ENCODE measurements around the gene MAP1S.
"Not testable (repeated sequence)": the region's sequence is repeated elsewhere in the genome, so short reads cannot be mapped to it uniquely, and the experiment has no call there.

The MAP1S gene

GRCh38 chr19:17755977-17756670 lies 36.8 kb downstream of the MAP1S start:
- peak; percentile 36 to 96 (median 84) for DNase-seq

- peak in 54 of 56 donors; percentile 51 to 96 (median 90) for DNase-seq
Observed at GRCh38 chr19:17757125-17757524, 37.8 kb downstream of the MAP1S start.

GRCh38 chr19:17758515-17758914 lies 39.2 kb downstream of the MAP1S start:
- no peak for DNase-seq

DNA sequence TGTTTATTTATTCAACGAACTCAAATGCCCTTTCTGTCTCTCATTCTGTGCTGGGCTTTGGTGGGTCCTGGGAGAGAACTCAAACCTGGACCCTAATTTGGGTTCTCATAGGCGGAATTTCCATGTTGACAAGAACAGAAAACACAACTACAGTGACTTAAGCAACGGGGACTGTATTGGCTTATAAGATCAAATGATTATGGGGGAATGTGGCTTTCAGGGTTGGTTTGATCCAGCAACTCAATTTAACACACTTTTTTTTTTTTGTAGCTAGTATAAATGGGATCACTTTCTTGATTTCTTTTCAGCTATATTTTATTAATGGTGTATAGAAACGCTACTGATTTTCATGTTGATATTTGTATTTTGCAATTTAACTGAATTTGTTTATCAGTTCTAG lies 41.9 kb downstream of the MAP1S start:
- DNase-seq, result no peak

DNA sequence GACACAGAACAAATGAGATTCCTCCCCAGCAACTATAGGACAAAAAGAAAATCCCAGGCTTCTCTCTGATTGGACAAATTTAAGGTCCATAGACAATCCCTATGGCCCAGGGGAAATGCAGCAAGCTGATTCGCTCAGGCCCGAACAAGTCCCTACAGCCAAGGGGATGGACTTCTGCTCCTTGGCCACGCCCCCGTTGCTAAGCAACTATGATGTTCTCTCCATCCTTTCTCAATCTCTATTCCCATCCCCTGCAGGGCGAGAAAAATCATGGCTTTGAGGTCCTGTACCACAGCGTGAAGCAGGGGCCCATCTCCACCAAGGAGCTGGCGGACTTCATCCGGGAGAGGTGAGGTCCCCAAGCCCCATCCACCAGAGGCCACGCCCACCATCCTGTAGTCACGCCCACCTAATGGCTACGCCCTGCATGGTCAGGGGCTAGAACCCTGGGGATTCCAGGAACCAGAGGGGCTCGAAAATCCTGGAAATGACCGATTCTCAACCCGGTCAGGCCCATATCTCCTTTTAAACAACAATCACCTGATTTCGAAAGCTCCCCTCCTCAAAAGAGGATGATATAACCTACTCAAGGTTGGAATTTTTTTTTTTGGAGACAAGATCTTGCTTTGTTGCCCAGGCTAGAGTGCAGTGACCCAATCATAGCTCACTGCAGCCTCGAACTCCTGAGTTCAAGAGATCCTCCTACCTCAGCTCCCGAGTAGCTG lies 43.4 kb downstream of the MAP1S start:
- peak in 32 of 56 donors; percentile 7 to 75 (median 30) for DNase-seq

GRCh38 chr19:17764348-17764747 lies 45.1 kb downstream of the MAP1S start:
- DNase-seq, result no peak

DNA sequence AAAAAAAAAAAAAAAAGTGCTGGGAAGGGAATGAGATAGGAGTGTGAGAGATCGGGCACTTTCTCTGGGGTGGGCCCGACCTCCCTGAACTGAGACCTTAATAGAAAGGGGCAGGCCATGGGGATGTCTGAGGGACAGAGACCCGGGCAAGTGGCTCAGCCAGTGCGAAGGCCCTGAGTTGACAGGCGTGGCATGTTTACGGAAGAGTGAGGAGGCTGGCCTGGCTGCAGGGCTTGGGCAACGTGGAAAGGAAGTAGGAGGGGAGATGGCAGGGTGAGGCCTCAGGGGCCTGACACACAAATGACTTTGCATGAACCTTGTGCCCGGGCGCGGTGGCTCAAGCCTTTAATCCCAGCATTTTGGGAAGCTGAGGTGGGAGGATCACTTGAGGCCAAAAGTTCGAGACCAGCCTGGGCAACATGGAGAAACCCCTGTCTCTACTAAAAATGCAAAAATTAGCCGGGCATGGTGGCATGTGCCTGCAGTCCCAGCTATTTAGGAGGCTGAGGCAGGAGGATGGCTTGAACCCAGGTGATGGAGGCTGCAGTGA lies 45.9 kb downstream of the MAP1S start:
- peak in 11 of 56 donors; percentile 6 to 24 (median 20) for DNase-seq

GRCh38 chr19:17766543-17767131 lies 47.4 kb downstream of the MAP1S start:
- DNase-seq, result peak in 50 of 56 donors; percentile 4 to 87 (median 54)

DNA sequence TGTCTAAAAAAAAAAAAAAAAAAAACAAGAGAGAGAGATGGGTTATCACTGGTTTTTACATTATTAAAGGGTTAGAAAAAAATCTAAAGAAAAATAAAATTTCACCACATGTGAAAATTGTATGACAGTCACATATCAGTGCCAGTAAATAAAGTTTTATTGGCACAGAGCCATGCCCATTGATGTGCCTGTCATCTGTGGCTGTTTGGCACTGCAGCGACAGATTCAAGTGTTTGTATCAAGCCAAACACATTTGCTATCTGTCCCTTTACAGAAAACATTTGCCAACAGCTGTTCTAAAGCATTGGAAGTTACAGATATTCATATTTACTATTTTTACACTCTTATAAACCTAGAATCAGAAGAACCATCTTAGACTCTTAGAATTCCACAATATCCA lies 48.3 kb downstream of the MAP1S start:
- DNase-seq, result no peak

DNA sequence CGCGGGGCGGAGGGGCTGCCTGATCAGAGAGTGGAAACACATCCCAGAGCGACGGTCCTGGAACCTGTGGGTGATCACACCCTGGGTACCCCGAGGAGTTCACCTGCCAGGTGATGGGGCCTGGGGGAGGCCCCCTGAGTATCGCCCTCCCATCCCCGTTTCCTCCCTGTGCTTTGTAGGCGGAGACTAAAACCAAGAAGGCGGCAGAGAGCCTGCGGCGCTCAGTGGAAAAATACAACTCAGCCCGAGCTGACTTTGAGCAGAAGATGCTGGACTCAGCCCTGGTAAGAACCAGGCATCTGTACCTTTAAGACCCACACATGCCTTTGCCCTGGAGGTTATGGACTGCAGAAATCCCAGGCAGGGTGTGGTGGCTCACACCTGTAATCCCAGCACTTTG lies 51.3 kb downstream of the MAP1S start:
- no peak for DNase-seq

GRCh38 chr19:17772172-17772571 lies 52.9 kb downstream of the MAP1S start:
- no peak for DNase-seq

- peak in 9 of 56 donors; percentile 1 to 58 (median 11) for DNase-seq
Observed at GRCh38 chr19:17775245-17775927, 56.1 kb downstream of the MAP1S start.

- DNase-seq, result no peak
Observed at GRCh38 chr19:17775991-17776803, 56.9 kb downstream of the MAP1S start.

- not testable (repeated sequence) for DNase-seq
Observed at GRCh38 chr19:17777840-17778239, 58.6 kb downstream of the MAP1S start.

- peak in 15 of 56 donors; percentile 2 to 68 (median 15) for DNase-seq
Observed at GRCh38 chr19:17778251-17778967, 59.1 kb downstream of the MAP1S start.

DNA sequence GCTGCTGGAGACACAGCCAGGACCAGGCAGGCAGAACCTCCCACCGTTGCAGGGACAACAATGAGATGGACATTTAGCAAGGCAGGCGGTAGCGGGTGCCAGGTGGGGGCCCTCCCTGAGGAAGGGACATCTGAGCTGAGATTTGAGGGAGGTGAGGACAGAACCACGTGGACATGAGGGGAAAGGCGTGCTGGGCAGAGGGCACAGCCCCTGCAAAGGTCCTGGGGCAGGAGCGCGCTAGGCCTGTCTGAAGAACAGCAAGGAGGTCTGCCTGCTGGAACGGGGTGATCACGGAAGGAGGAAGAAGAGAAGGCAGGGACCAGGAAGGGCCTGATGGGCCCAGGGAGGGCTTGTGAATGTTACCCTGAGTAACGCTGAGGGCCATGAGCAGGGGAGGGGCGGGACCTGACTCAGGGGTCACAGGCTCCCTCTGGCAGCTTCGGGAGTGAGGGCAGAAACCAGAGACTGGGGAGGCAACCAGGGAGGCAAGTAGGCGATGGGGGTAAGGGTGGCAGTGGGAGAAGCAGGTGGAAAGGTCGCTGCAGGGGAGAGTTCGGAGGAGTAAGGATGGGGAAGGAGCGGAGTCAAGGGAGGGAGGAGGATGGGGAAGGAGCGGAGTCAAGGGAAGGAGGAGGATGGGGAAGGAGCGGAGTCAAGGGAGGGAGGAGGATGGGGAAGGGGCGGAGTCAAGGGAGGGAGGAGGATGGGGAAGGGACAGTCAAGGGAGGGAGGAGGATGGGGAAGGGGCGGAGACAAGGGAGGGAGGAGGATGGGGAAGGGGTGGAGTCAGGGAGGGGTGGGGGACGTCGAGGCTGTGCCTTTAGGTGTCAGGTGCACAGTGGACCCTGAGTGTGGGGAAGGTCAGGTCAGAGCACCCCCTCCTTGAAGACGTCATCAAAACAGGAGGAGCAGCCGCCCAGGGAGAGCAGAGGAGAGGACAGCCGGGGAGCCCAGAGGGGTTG lies 60.0 kb downstream of the MAP1S start:
- DNase-seq, result peak in 45 of 56 donors; percentile 4 to 75 (median 30)

- DNase-seq, result no peak
Observed at GRCh38 chr19:17780781-17781180, 61.5 kb downstream of the MAP1S start.

GRCh38 chr19:17783721-17784120 lies 64.4 kb downstream of the MAP1S start:
- not testable (repeated sequence) for DNase-seq

Data from nucleus accumbens (tissue), 56 donors.